Middle frontal gyrus (tissue), 1 donor: ENCODE results near the gene VIL1.

Source experiments
- DNase-seq: peaks from one replicate; pipeline ENCODE4 v3.0.0-alpha.2; 2015; ENCODE audit warnings: low spot score; ENCODE audit errors: extremely low spot score

Gene VIL1

GRCh38 chr2:218482651-218483050, 63.7 kb downstream of the VIL1 start:
- no peak for DNase-seq

- no peak for DNase-seq
Observed at GRCh38 chr2:218485986-218486667, 67.2 kb downstream of the VIL1 start.

GRCh38 chr2:218500501-218501060, 81.7 kb downstream of the VIL1 start:
- no peak for DNase-seq

- no peak for DNase-seq
Observed at GRCh38 chr2:218501665-218502064, 82.7 kb downstream of the VIL1 start.
